HG02981 (cell line): ENCODE results near the gene ASTN2.
A peak's percentile ranks its signal among the peaks of the same experiment; 100 is the strongest.

ENCODE experiments used
- ATAC-seq: cut with Tn5 transposase; IDR thresholded peaks from one replicate; pipeline ENCODE4 v1.9.1; 2021; ENCODE audit warnings: mild to moderate bottlenecking, moderate library complexity; ENCODE audit not compliant: unreplicated experiment

Gene ASTN2

GRCh38 chr9:116550696-116551436 lies 864.0 kb downstream of the ASTN2 start:
- ATAC-seq = no peak

DNA sequence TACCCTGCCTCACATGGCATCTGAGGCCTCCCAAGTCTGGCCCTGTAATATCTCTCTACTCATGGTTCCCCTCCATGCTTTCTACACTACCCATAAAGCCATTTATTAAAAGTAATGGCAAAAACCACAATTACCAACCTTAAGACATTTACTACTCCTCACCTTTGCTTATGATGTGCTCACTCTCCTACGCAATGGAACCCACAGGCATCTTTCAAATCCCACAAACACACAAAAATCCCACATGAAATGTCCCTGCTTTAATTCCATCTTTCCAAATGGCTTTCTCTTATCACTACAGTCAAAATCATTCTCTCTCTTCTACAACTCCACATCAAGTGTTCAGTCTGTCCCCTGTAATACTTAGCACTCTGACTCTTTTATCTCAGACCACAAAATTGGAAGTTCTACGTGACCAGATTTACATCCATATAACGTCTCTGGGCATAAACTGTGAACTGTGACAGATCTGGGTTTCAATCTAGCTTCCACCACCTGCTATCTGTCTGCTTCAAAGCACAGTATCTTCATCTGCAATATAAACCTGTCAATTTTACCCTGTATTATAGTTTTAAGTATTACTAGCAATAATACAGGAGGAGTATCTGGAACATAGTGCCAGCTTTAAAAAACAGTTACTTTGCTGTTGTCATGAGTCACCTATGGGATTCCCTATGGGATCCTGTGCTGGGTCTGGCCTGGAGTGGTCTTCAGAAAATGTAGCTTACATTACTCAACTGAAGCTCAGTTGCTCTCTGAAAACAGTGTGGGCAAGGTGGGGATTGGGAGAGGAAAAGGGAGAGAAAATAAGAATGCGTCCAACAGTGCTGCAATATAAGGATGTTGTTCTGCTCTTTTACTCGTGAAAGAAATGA lies 864.8 kb downstream of the ASTN2 start:
- ATAC-seq = no peak

DNA sequence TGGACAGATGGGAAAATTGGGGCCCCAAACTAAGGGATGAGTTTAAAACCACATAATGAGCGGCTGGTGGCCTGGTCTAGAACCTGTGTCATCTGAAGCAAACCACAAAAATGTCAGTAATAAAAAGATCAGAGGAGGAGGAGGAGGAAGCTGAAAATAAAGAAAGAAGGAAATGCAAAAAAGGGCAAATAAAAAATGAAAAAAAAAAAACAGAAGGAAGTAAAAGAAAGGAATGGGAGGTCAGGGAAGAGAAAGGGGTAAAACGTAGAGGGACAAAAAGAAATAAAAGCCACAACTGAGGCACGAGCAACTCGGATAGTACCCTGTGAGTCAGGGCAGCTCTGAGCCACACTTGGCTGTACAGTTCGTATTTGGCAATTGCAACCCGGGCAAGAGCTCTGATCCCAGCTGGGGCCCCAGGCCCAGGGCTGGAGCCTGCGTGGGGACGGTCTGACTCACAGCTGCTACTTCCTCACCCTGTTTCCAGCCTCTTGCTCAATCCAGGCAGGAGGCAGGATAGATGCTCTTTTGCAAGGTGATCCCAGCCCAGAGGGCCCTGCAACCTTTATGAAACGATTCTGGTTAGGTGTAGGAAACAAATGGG lies 865.7 kb downstream of the ASTN2 start:
- no peak for ATAC-seq

DNA sequence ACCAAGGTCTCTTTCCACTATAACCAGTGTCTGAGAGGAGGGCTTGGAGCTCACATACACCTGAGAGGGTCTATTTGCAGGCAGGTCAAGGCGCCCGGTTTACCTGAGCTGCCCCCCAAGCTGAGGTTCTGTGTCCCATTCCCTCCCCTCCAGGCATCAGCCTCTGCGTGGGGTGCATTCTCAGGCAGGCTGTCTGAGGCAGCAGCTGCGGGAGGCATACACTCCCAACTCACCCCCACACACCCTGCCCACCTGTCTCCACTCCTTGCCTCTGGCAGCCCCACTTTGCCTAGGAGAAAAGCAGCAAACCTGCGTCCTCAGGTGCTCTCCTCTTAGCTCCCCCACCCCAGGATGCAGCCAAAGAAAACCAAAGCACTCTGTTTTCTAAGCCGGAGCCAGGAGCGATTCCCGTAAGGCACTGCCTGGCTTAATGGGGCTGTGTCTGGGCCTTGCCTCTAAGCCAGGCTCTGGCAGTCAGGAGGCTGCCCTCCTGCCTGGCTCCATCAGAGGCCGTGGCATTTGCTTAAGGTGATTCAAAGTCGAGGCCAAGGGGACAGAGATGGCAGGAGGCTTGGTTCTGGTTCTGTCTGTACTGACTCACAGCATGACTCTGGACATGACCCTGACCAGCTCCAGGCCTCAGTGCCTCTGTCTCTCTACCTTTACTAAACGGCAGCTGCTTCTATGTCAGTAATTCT lies 867.0 kb downstream of the ASTN2 start:
- ATAC-seq = no peak

DNA sequence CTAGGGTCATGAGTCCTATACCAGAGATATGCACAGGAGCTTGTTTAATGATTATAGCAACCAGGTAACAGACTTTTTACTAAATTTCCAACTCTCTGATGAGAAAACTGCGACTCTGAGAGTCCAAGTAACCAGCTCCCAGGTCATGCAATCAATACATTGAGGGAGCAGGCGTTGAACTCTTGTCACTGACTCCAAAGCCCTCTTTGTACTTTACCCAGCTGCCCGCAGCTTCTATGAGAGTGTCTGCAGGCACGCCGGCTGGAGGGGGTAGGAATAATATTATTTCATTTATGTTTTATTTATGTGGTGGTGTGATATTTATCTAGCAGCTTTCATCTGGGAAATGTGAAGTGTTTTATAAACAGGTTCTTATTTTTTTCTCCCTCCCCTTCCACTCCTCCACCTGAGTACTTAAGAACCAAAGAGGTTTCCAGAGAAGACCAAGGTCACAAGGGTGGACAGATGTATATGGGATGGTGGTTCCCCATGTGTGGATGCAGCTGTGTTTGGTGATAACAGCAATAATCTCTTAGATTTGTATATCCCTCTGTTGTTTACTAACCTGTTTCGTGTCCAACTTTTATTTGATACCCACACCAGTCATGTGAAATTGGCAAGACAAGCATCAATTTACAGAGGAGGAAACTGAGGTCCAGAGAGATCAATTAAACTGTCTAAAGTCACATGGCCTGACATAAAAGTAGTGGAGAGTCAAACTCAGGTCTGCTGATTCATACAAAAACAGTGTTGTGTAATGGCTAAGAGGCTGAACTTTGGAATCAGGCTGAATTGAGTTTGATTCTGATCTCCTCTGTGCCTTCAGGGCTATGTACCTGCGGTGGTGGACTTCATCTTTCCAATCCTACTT lies 867.9 kb downstream of the ASTN2 start:
- ATAC-seq = no peak

DNA sequence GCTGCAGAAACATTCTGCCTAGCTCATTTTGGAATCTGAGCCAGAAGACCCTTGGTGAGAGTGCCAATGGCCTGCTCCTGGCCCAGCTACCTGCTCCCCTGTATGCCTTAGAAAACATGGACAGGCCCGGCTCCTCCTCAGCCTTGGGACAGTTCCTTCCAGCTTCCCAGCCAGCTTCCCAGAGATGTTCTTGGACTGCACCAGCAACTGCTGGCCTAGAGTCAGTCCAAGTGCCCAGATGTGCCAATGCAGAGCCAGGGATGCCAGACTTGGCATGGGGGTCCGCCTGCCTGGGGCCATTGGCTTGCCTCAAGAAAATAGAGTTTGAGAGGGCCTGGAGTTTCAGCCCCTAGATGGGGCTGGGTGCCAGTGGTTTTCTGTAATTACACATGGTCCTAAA lies 870.0 kb downstream of the ASTN2 start:
- ATAC-seq = no peak

- ATAC-seq = no peak
Observed at GRCh38 chr9:116543731-116544400, 871.0 kb downstream of the ASTN2 start.

GRCh38 chr9:116541402-116541801 lies 873.5 kb downstream of the ASTN2 start:
- no peak for ATAC-seq

DNA sequence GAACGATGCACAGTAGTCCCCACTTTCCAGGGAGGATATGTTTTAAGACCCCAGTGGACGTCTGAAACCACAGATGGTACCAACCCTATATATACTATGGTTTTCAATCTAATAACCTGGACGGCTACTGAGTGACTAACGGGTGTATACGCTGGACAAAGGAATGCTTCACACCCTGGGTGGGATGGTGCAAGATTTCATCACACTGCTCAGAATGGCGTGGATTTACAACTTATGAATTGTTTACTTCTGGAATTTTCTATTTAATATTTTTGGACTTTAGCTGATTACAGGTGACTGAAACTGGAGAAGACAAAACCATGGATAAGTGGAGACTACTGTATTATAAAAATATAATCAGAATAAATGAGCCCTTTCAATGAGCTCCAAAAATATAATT lies 875.3 kb downstream of the ASTN2 start:
- no peak for ATAC-seq

DNA sequence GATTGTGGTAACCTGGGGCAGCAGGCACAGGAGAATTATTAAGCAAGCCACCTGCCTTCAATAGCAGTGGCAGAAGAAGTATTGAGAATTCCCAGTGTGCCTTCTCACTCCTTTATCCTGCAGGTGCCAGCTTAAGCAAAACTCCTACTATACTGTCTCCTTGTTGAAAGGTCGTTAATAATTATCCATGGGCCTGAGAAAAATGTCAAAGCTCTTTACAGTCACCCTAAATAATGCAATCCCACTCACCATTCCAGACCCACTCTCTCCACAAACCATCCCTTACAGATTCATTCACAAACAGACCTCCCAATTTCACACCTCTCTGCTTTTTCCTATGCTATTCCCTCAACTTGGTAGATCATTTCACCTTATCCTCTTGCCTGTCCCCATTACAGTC lies 889.2 kb downstream of the ASTN2 start:
- no peak for ATAC-seq

- ATAC-seq = no peak
Observed at GRCh38 chr9:116524778-116525470, 889.9 kb downstream of the ASTN2 start.

GRCh38 chr9:116520218-116520617 lies 894.6 kb downstream of the ASTN2 start:
- no peak for ATAC-seq

- ATAC-seq = no peak
Observed at GRCh38 chr9:116516456-116516855, 898.4 kb downstream of the ASTN2 start.

- no peak for ATAC-seq
Observed at GRCh38 chr9:116515541-116515940, 899.3 kb downstream of the ASTN2 start.

DNA sequence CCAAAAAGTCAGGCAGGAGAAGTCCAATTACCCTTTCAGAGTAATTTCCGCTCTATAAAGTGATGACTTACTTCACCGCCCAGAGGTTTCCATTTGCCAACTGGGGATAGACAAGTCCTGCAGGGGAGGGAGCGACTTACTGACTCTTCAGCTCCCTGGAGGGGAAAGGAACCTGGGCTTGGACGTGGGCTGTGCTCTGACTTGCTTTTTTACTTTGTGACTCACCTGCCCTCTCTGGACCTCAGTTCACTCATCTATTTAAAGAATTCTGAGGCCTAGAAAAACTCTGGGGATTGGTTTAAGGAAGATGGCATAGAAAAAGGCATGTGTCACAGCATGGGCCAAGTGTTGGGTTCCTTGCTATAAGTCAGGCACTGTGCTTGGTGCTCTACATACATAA lies 908.2 kb downstream of the ASTN2 start:
- no peak for ATAC-seq

- peak; percentile 97 for ATAC-seq
Observed at GRCh38 chr9:116504893-116505480, 909.9 kb downstream of the ASTN2 start.

- no peak for ATAC-seq
Observed at GRCh38 chr9:116504081-116504480, 910.8 kb downstream of the ASTN2 start.

- ATAC-seq = no peak
Observed at GRCh38 chr9:116502746-116503145, 912.1 kb downstream of the ASTN2 start.

DNA sequence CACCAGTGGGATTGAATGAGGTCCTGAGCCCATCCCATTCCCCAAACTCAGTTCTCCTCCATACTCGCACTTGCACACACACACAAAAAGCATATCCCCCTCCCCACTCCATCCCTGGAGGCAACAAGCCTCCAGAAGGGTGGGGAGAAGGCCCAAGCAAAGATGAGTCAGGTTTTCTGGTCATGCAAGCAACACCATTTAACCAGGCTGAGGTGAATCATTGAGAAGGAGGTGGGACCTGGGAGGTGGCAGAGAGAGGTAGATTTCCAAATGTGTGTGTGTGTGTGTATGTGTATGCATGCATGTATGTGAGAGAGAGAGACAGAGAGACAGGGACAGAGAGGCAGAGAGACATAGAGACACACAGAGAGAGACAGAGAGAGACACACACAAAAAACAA lies 913.0 kb downstream of the ASTN2 start:
- ATAC-seq = no peak
